Tibial nerve (tissue), 4 donors: Measurements from ENCODE around the gene C12orf75. TPM values are rescaled to one million over a fixed set of nuclear protein-coding genes. Genes with fewer than 3 reads are reported as not detected.

ENCODE experiments used
- DNase-seq, 2 donors: peaks; one replicate each; pipeline ENCODE4 v3.0.0-alpha.2; 2019; ENCODE audit warnings: low spot score in 2 of 2
- H3K27ac ChIP-seq, 4 donors: fragments of 200-600 bp; sonication (generic) in 3 of 4; one replicate each; pipeline ENCODE4 v1.5.1; 2017 to 2019; ENCODE audit warnings: mild to moderate bottlenecking in 1 of 4
- H3K27me3 ChIP-seq, 2 donors: fragments of 200-600 bp; sonication (generic) in 1 of 2; one replicate each; pipeline versions ENCODE4 v1.5.1 to v1.6.0; 2017 to 2019
- H3K36me3 ChIP-seq, 3 donors: fragments of 200-600 bp; sonication (generic); one replicate each; pipeline ENCODE4 v1.5.1; 2018 to 2019
- H3K4me1 ChIP-seq, 4 donors: fragments of 200-600 bp; sonication (generic) in 3 of 4; one replicate each; pipeline ENCODE4 v1.5.1; 2017 to 2019
- H3K4me3 ChIP-seq, 4 donors: fragments of 200-600 bp; sonication (generic) in 3 of 4; one replicate each; pipeline ENCODE4 v1.5.1; 2017 to 2019; ENCODE audit warnings: mild to moderate bottlenecking in 1 of 4, moderate library complexity in 1 of 4
- H3K9me3 ChIP-seq, 4 donors: fragments of 200-600 bp; sonication (generic) in 3 of 4; one replicate each; pipeline ENCODE4 v1.5.1; 2017 to 2019
- CTCF ChIP-seq, 5 experiments: fragments of 200-600 bp in 3 of 5; fragments of 450-650 bp in 2 of 5; sonication (generic) in 3 of 5; IDR thresholded peaks; one replicate each; pipeline ENCODE4 v1.5.1; 2016 to 2019; ENCODE audit warnings: antibody characterized with exemption in 5 of 5, mild to moderate bottlenecking in 3 of 5, moderate library complexity in 2 of 5
- EP300 ChIP-seq, 2 donors: sonication (generic); formaldehyde crosslinking; IDR thresholded peaks; one replicate each; pipeline ENCODE4 v1.6.1; 2017; ENCODE audit warnings: antibody characterized with exemption in 2 of 2, mild to moderate bottlenecking in 1 of 2
- POLR2A ChIP-seq, 2 donors: fragments of 450-650 bp; IDR thresholded peaks; one replicate each; pipeline ENCODE4 v1.6.1; 2017; ENCODE audit warnings: antibody characterized with exemption in 2 of 2, mild to moderate bottlenecking in 2 of 2, moderate library complexity in 2 of 2
- WGBS, 2 donors: methylation state at CpG; one replicate each; pipeline ENCODE4 v1.1.5; 2018; 5-methylcytosine and 5-hydroxymethylcytosine counted together
- total RNA-seq, 4 donors: library from RNA; depleted of rRNA; stranded (reverse); fragments of >200 nt; gene quantifications; one replicate each; pipeline ENCODE4 v1.1.0, GENCODE V29; 2016

The C12orf75 gene
- total RNA-seq, 4 donors from 2014 or later = 12.6 to 29.7 (median 18.9) TPM

GRCh38 chr12:105293187-105293586, 37.3 kb upstream of the C12orf75 start:
- no peak for TF ChIP-seq CTCF (IDR thresholded peaks at IDR 0.05)
- TF ChIP-seq POLR2A (IDR thresholded peaks at IDR 0.05) = no peak
- no peak for TF ChIP-seq EP300 (IDR thresholded peaks at IDR 0.05)
- H3K4me1 ChIP-seq = no peaks in the 10 kb centered on the region
- H3K4me3 ChIP-seq = no peak overlapping the region
- no peak for DNase-seq
- peaks cover 0 to 2% (median 0%) of the 10 kb centered on the region in 4 donors for H3K9me3 ChIP-seq
- H3K27me3 ChIP-seq = no peaks in the 10 kb centered on the region
- no peak overlapping the region for H3K27ac ChIP-seq
- no peaks in the 10 kb centered on the region for H3K36me3 ChIP-seq

- Histone ChIP-seq H3K36me3 (no peaks in the 10 kb centered on the region), H3K27ac (no peak overlapping the region), H3K27me3 (no peaks in the 10 kb centered on the region), H3K4me3 (no peak overlapping the region), H3K9me3 (peaks cover 0 to 10% (median 0%) of the 10 kb centered on the region in 4 donors), H3K4me1 (no peaks in the 10 kb centered on the region)
- no peak for DNase-seq
- WGBS, 2 donors = 89 to 90% methylated on average over 2 of the region's 2 CpGs
- TF ChIP-seq CTCF (IDR thresholded peaks at IDR 0.05) (no peak), EP300 (IDR thresholded peaks at IDR 0.05) (no peak), POLR2A (IDR thresholded peaks at IDR 0.05) (no peak)
These were observed 36.3 kb upstream of the C12orf75 start for GRCh38 chr12:105294161-105294560.

- peaks cover 0 to 17% (median 0%) of the 10 kb centered on the region in 4 donors for H3K9me3 ChIP-seq
- no peak for DNase-seq
- H3K4me3 ChIP-seq = no peak overlapping the region
- no peaks in the 10 kb centered on the region for H3K36me3 ChIP-seq
- TF ChIP-seq POLR2A (IDR thresholded peaks at IDR 0.05) (no peak), EP300 (IDR thresholded peaks at IDR 0.05) (no peak), CTCF (IDR thresholded peaks at IDR 0.05) (no peak)
- no peaks in the 10 kb centered on the region for H3K4me1 ChIP-seq
- no peak overlapping the region for H3K27ac ChIP-seq
- WGBS, 2 donors = 77 to 80% methylated on average over 4 of the region's 4 CpGs
- H3K27me3 ChIP-seq = no peaks in the 10 kb centered on the region
These were observed 35.5 kb upstream of the C12orf75 start for GRCh38 chr12:105294886-105295479.

GRCh38 chr12:105296116-105297089, 34.1 kb upstream of the C12orf75 start:
- Histone ChIP-seq H3K4me1 (no peaks in the 10 kb centered on the region), H3K4me3 (no peak overlapping the region), H3K36me3 (no peaks in the 10 kb centered on the region), H3K27me3 (no peaks in the 10 kb centered on the region), H3K9me3 (peaks cover 0 to 17% (median 0%) of the 10 kb centered on the region in 4 donors), H3K27ac (no peak overlapping the region)
- DNase-seq = no peak
- TF ChIP-seq EP300 (IDR thresholded peaks at IDR 0.05) (no peak), POLR2A (IDR thresholded peaks at IDR 0.05) (no peak), CTCF (IDR thresholded peaks at IDR 0.05) (no peak)
- 54 to 58% methylated on average over 8 of the region's 8 CpGs for WGBS, 2 donors

GRCh38 chr12:105300883-105301282, 29.6 kb upstream of the C12orf75 start:
- peaks cover 0 to 17% (median 0%) of the 10 kb centered on the region in 4 donors for H3K9me3 ChIP-seq
- H3K4me1 ChIP-seq = no peaks in the 10 kb centered on the region
- H3K27me3 ChIP-seq = no peaks in the 10 kb centered on the region
- DNase-seq = no peak
- no peaks in the 10 kb centered on the region for H3K36me3 ChIP-seq
- TF ChIP-seq EP300 (IDR thresholded peaks at IDR 0.05) (no peak), POLR2A (IDR thresholded peaks at IDR 0.05) (no peak), CTCF (IDR thresholded peaks at IDR 0.05) (no peak)
- no peak overlapping the region for H3K4me3 ChIP-seq
- no peak overlapping the region for H3K27ac ChIP-seq
- 84 to 87% methylated on average over 6 of the region's 6 CpGs for WGBS, 2 donors
